AG04449 (cell line): ENCODE results near the gene ALG2.

Source experiments
- CTCF ChIA-PET: fragments of 350-600 bp; formaldehyde crosslinking; extraction: SDS; loops from one replicate; lab custom pipeline; 2021; ENCODE audit warnings: antibody characterized with exemption; lab: Yijun Ruan, JAX
- POLR2A ChIA-PET: fragments of 400-600, 350-600 bp; formaldehyde crosslinking; extraction: SDS; loops from one replicate; lab custom pipeline; 2020; ENCODE audit warnings: antibody characterized with exemption, inconsistent platforms; lab: Yijun Ruan, JAX
- DNase-seq: peaks from one replicate; pipeline ENCODE4 v3.0.0-alpha.2; 2010; ENCODE audit warnings: low read depth, low spot score
- H3K4me3 ChIP-seq: 2 replicates; pipeline ENCODE4 v1.5.1; 2011; ENCODE audit warnings: low read depth, mild to moderate bottlenecking, control low read depth, low read length
- TF ChIP-seq, protein P1 (sequence below): IDR thresholded peaks from one replicate; pipeline ENCODE4 v1.5.1; 2011; ENCODE audit warnings: mild to moderate bottlenecking, moderate library complexity, low read length, control low read depth, inconsistent platforms; ENCODE audit not compliant: insufficient read depth; ENCODE audit errors: missing control alignments

Gene ALG2

DNA sequence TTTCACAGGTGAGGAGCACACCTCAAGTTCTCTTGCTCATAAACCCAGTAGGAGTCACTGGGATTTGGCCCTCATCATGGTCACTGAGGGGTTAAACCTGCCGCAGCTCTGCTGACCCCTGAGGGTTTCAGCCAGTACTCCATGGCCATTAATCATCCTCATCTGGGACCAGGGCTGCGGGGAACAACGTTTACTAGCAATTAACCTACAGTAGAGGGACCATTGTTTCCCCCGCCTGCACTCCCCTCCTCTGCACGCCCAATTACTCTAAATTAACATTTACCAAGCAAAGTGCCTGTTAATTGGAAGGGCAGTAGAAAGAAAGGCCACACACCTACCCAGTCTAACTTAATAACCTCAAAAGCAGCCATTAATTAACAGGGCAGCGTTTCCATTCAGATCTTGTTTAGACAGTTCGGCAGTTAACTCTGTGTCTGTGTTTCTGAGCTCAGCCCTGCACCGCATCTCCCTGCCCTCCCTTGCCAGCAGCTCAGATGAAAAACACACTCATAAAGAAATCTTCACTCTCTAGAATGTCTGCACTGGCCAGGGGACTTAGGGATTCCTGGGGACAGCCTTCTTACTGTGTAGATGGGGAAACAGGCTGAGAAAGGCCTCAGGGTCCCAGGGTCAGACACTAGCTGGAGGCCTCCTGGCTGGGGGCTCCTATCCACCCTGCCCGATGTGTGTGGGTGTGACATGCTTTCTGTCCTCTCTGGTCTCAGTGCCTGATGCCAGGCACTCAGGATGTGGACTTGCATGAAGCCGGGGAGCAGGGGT lies 51.6 kb downstream of the ALG2 start:
- ChIA-PET CTCF (no interaction called here), POLR2A (no interaction called here)
- TF ChIP-seq, protein P1, sequence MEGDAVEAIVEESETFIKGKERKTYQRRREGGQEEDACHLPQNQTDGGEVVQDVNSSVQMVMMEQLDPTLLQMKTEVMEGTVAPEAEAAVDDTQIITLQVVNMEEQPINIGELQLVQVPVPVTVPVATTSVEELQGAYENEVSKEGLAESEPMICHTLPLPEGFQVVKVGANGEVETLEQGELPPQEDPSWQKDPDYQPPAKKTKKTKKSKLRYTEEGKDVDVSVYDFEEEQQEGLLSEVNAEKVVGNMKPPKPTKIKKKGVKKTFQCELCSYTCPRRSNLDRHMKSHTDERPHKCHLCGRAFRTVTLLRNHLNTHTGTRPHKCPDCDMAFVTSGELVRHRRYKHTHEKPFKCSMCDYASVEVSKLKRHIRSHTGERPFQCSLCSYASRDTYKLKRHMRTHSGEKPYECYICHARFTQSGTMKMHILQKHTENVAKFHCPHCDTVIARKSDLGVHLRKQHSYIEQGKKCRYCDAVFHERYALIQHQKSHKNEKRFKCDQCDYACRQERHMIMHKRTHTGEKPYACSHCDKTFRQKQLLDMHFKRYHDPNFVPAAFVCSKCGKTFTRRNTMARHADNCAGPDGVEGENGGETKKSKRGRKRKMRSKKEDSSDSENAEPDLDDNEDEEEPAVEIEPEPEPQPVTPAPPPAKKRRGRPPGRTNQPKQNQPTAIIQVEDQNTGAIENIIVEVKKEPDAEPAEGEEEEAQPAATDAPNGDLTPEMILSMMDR: no peak
- no peak overlapping the region for H3K4me3 ChIP-seq
- no peak for DNase-seq

DNA sequence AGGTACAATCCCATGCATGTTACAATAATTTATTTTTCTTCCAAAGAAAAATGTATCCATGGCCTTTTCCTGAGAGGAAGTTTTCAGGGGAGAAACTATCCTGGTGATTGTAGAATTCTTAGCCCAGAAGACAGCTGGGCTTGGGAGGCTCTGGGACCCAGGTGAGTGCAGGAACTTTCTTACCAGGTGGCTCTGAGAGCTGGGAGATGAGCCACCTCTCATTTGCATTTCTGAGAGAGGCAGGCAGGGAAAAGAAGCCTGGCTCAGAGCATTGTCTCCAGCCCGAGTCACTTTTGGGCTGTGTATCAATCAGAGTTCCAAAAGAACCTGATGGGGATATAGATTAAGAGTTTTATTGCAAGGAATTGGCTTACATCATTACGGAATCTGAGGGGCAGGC lies 52.7 kb downstream of the ALG2 start:
- TF ChIP-seq, protein P1: no peak
- POLR2A ChIA-PET: no interaction called here
- H3K4me3 ChIP-seq: no peak overlapping the region
- CTCF ChIA-PET: no interaction called here
- no peak for DNase-seq

DNA sequence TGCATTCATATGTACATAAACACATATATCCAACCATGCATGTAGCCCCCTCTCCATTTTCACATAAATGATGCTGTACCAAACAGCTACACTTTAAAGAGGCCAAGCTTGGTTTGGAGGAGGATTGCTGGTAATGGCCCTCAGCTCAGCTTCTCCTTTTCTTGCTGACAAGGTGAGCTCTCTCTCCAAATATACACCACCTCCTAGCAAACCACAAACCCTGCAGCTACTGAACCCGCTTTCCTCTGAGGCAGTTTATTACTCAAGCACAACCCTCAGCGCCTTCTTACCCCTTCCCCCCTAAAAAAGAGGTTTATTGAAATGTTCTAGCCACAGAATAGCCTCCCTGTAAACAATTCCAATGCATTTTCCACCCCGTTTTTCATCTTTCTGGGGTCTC lies 54.0 kb downstream of the ALG2 start:
- CTCF ChIA-PET: interaction anchor here (5.9 kb wide), 1 partner anchor 18 kb away, joined by 34 read pairs; no protein-coding TSS in a partner anchor

DNA sequence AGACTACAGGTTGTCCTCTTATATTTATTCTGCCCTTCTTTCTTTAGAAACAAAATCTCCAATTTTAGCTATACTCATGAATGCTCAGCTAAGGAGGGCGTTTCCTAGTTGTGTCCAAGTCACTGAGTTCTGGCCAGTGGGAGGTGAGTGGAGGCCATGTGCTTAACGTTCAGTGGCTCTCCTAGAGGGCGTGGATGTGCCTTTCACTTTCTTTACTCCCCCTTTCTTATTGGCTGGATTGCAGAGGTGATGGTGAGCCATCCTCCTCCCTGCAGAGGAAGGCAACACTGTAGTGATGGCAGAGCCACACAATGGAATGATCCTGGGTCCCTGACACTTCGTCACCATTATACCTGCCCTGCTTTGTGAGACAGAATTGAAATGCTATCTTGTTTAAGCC lies 54.6 kb downstream of the ALG2 start:
- H3K4me3 ChIP-seq: no peak overlapping the region
- TF ChIP-seq, protein P1: no peak
- POLR2A ChIA-PET: no interaction called here
- no peak for DNase-seq
- CTCF ChIA-PET: interaction anchor here (1.2 to 5.9 kb wide), 2 partner anchors 15 to 18 kb away, joined by 4 to 34 read pairs; no protein-coding TSS in a partner anchor

More for the DNA sequence above, 54.0 kb downstream of the ALG2 start:
- TF ChIP-seq, protein P1: no peak
- no peak for DNase-seq
- no peak overlapping the region for H3K4me3 ChIP-seq
- POLR2A ChIA-PET: no interaction called here
